Right lobe of liver (tissue), 4 donors: Measurements from ENCODE around the gene MEIS2.

ENCODE experiments used
- CTCF ChIP-seq, 4 donors: fragments of 200-600 bp in 3 of 4; fragments of 450-650 bp in 1 of 4; IDR thresholded peaks; one replicate each; pipeline versions ENCODE4 v1.5.1 to v1.8.0; 2016 to 2022; ENCODE audit warnings: antibody characterized with exemption in 4 of 4, mild to moderate bottlenecking in 2 of 4
- POLR2A ChIP-seq: fragments of 450-650 bp; IDR thresholded peaks from one replicate; pipeline ENCODE4 v1.6.1; 2017; ENCODE audit warnings: antibody characterized with exemption, mild to moderate bottlenecking
- donor health status: DM: no; HTN: no; CAD: no.
- donor health status: DM: no; HTN: no; CAD: no.
- donor health status: DM: no; HTN: yes; CAD: no.

- TF ChIP-seq POLR2A = no peak
- no peak for TF ChIP-seq CTCF (IDR thresholded peaks at IDR 0.05)
Measured at GRCh38 chr15:36977659-36978058, 122.7 kb downstream of the MEIS2 start.
